Fibroblast of skin of left quadriceps (primary cell): ENCODE measurements around the gene MTR.

ENCODE experiments used
- DNase-seq, 2 experiments: peaks; one replicate each; pipeline ENCODE4 v3.0.0-alpha.2; 2013; ENCODE audit warnings: low read depth in 2 of 2

MTR gene

GRCh38 chr1:236952246-236953003, 157.3 kb downstream of the MTR start:
- DNase-seq: no peak

- DNase-seq: no peak
Measured at GRCh38 chr1:236953151-236953700, 158.1 kb downstream of the MTR start.
